NCI-H748 treated with DMSO at 0.1 percent for 48 hours (cell line): ENCODE results near the gene FURIN.
"Not testable (repeated sequence)": the region's sequence is repeated elsewhere in the genome, so short reads cannot be mapped to it uniquely, and the experiment has no call there.

Experiments used
- DNase-seq: peaks from one replicate; lab custom pipeline; 2025; lab: John Stamatoyannopoulos, UW

Gene FURIN

DNA sequence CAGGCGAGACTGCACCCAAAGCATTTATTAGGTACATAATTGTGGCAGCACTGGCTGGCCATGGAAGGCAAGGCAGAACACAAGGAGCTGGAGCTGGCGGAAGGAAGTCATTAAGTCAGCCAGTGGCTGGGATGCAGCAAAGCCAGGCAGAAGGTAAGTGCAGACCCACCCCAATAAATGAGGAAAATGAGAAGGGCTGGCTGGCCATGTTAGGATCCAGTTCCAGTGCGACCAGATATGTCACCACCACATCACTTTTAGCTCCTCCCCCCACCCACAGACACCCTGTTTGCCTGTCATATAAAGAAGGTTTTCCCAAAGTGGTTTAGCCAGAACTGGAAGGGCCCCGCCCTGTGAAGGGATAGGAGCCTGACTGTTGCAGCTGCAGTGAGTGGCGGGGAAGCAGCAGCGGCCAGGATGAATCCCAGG is at the start of gene FURIN:
FURIN (plus strand) TSS at position 328 of the 429 bp plus-strand sequence. CDS start 7,153 bp downstream, outside the sequence.
- DNase-seq = no peak

DNA sequence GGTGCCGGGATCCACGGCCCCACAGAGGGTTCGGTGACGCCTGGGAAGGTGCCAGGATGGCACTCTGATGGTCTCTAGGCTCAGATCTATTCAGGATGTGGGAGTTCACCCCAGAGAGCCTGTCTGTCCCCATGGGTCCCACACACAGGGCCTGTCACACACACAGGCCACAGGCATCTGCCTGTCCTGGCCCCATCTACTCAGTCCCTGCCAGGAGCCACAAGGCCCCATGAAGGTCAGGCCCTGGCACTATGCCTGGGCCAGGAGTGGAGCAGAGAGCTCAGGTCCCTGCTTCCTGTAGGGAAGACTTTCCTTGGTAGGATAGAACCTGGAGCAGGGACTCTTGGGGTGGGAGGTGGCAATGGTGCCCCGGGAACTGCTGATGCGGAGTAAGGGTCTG is 49.0 kb upstream of the FURIN start:
- DNase-seq = no peak

DNA sequence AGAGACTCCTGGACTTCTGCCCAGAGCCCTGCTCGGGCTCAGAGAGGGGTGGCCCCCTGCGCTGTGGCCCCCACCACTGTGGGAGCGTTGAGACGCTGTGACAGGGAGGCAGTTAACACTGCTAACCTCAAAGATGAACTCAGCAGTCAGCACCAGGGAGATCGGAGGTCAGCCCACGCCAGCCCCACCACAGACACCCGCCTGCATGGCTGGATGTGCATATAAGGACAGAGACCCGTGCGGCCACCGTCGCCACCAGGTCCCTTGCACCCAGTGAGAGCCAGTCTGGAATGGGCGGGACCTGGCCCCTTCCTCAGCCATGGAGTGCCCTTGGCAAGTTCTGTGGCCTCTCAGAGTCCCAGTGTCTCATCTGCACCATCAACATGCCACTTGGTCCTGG is 48.5 kb upstream of the FURIN start:
- DNase-seq = no peak

DNA sequence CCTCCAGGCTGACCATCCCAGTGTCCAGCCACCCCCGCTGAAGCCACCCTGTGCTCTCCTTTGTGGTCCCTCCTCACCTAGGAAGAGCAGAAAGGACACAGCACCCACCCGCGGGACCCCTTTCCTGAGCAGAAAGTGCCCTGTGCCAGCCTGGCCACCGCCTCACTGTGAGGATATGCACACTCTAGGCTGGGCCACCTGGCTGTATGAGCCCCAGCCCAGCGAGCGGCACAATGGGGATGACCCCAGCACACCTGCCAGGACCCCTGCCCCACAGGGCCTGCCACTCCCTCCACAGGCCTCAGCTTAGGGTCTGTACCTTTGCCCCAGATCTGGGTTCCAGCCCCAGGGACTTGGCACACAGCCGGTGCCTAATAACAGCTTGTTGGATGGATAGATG is 47.9 kb upstream of the FURIN start:
- no peak for DNase-seq

DNA sequence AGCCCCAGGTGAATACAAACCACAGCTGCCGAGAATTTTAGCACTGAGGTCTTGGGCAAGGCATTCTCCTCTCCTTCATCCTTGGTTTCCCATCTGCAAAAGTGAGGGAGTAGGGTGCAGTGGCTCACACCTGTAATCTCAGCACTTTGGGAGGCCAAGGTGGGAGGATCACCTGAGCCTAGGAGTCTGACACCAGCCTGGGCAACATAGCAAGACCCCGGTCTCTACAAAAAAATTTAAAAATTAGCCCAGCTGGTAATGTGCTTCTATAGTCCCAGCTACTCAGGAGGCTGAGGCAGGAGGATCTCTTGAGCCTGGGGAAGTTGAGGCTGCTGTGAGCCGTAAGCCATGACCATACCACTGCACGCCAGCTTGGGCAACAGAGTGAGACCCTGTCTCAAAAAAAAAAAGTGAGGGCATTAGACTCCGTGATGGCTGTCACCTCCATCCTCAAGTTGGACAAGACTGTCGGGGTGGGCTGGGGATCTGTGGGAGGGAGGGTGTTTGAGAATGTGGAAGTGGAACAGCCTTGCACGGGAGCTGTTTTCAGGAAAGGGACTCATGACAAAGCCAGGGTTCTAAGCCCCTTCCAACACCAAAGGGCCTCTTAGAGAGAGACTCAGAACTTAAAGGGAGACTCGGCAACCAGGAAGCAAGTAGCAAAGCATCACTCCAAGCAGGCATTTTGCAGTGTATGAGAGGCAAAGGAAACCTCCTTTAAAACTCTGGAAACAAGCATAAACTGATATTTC is 46.0 kb upstream of the FURIN start:
- DNase-seq = no peak

DNA sequence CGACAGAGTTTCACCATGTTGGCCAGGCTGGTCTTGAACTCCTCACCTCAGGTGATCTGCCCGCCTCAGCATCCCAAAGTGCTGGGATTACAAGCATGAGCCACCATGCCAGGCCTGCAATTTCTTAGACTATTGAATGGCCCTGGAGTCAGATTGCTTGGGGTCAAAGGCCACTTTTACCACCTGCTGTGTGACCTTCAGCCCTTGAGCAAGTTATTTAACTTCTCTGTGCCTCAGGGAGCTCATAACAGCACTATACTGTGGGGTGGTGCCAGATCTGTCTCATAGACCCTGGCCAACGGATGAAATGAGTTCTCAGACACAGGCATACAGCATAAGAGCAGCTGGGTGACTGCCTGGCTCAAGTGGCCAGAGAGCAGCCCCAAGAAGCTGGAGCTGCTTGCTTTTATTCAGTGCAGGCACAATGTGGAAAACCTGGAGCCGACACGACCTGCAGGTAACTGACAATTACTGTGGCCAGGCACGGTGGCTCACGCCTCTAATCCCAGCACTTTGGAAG is 44.9 kb upstream of the FURIN start:
- DNase-seq = no peak

DNA sequence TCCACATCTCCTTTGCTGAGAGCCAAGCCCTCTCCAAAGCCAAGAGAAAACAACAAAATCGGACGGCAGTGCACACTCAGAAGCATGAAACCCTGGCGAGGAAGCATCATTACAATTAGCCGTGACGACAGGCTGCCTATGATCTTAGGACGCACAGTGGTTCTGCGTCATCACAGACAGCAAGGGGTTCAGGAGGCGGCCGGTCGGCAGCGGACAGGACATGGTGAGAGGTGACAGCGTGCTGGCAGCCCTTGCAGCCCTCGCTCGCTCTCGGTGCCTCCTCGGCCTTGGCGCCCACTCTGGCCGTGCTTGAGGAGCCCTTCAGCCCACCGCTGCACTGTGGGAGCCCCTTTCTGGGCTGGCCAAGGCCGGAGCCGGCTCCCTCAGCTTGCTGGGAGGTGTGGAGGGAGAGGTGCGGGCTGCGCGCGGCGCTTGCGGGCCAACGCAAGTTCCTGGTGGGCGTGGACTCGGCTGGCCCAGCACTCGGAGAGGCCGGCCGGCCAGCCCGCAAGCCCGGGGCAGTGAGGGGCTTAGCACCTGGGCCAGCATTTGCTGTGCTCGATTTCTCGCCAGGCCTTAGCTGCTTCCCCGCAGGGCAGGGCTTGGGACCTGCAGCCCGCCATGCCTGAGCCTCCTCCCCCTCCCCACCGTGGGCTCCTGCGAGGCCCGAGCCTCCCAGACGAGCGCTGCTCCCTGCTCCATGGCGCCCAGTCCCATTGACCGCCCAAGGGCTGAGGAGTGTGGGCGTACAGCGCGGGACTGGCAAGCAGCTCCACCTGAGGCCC is 43.1 kb upstream of the FURIN start:
- not testable (repeated sequence) for DNase-seq

DNA sequence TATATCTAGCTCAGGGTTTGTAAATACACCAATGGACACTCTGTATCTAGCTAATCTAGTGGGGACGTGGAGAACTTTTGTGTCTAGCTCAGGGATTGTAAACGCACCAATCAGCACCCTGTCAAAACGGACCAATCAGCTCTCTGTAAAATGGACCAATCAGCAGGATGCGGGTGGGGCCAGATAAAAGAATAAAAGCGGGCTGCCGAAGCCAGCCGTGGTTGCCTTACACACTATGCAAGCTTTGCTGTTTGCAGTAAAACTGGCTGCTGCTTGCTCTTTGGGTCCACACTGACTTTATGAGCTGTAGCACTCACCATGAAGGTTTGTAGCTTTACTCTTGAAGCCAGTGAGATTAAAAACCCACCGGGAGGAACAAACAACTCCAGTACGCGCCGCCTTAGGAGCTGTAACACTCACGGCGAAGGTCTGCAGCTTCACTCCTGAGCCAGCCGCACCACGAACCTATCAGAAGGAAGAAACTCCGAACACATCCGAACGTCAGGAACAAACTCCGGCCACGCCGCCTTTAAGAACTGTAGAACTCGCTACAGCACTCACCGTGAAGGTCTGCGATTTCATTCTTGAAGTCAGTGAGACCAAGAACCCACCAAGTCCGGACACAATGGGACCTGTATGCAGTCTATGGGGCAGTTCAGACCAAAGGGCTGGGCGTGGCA is 42.0 kb upstream of the FURIN start:
- DNase-seq = not testable (repeated sequence)

DNA sequence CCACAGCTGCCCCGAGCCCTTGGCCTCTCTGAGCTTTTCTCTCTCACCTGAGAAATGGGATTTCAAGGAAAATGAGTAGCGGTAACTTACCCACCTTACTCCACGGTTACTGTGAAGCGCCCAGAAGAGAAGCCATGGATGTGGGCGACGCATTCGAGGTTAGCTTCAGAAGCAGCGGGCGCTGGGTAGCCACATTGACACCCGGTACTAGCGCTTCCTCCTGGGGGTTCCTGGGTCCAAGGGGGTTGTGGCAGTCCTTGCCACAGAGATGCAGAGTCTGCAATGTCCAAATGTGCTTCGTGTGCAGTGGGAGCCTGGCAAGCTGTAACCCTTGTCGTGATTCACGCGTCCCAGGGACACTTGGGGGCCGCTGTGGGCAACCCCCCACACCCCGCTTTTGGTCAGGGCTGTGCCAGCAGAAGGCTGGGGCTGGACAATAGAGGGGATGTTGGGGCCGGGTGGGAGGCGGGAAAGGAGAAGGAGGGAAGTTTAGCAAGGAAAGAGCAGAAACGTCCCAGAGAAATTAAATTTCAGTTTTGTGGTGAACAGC is 41.4 kb upstream of the FURIN start:
- DNase-seq = no peak

DNA sequence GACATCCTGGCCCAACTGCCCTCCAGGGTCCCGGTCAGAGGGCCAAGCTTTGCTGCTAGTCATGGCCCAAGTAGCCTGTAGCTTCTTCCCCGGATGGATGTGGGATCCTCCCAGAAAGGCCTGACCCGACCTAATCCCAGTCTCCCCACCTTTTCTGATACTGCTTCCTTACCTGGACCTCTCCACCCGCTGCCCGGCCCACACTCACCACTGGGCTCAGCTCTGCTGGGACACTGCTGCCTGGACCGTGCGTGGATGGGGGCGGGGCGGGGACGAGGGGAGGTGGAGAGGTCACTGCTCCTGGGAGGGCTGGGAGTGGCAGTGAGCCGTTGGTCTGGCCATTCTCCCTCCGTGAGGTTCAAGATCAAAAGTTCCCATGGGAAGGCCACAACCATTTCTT is 40.3 kb upstream of the FURIN start:
- no peak for DNase-seq

DNA sequence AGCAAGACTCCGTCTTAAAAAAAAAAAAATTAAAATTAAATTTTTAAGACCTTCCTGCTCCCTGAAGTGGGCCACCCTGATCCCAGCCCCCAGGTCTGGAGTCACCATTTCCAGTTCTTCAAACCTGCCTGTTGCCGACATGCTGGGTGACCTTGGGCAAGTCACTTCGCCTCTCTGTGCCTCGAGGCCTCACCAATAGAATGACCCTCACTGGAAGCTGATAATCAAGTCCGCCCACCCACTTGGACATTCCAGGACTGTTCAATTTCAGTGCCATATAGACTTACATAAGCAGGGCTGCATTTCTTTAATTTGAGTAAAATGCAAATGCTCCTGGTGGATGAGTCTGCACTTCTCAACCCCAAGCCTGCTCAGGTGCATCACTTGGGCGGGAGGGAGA is 39.3 kb upstream of the FURIN start:
- DNase-seq = no peak

DNA sequence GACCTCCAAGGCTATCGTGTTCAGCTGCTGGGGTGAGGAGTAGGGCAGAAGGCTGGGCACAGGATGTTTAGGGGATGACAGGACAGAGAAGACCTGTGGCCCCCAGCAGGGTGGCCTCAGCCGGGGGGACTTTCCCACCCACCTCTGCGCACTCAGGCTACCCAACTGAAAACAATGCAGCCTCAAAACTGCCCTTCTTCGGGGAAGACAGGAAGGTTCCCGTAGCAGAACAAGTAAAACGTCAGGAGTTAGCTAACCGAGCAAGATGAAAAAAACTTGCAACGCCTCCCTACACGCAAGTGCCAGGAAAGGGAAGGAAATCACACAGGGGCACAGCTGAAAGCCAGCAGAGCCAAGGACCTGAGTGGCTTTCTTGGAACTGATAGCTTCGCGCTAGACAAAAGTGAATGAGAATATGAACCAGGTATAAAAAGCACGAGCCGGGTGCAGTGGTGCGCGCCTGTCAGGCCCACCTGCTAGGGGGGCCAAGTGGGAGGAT is 38.4 kb upstream of the FURIN start:
- no peak for DNase-seq

DNA sequence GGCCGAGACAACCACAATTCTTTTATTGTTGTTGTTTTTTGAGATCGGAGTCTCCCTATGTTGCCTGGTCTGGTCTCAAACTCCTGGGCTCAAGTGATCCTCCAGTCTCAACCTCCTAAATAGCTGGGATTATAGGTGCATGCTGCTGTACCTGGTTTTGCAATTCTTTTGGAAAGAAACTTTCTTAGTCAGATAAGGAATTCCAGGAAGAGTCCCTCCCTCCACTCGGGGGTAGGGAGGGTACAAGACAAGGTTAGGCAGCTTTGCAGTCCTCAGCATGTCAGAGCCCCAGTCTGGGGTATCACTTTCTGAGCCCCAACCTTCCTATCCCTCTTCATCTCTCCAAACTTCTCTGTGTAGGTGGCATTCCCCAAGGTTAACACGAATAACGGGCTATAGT is 33.8 kb upstream of the FURIN start:
- DNase-seq = no peak

DNA sequence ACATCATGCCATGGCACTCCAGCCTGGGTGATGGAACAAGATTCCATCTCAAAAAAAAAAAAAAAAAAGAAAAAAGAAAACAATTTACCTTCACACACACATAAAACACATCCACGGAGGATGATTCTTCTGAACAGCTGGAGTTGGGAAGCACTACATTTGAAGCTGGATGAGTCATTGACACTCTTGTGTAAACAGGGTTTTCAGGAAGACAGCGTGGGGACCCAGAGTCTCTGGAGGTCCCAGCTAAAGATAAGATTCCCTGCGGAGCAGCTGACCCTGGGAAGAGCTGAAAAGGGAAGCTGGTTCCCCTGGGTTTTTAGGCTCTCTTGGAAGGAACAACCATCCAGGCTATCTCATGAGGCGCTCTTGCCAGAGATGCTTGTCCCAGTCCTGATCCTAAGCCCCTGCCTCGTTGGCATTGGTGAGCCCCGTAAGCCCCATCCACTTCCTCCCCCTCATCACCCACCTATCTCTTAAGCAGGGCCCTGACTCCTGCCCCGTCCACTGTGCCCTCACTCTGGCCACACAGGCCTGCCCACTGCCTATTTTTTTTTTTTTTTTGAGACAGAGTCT is 32.0 kb upstream of the FURIN start:
- no peak for DNase-seq

DNA sequence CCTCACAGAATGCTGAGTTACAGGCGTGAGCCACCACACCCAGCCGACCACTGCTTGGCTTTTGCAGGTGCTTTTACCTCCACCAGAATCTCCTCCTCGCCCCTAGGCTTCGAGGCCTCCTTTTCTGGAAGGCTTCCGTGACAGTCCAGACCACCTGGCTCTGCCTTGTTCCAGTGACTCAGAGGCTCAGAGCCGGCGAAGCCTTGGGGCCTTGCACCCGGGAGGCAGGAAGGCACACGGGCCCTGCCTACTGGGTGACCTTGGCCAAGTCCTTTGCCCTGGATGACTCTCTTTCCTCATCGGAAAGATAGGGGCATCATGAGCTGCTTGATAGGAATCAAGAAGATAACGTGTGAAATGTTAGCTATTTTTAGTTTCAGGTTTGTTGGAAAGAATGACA is 31.3 kb upstream of the FURIN start:
- no peak for DNase-seq

DNA sequence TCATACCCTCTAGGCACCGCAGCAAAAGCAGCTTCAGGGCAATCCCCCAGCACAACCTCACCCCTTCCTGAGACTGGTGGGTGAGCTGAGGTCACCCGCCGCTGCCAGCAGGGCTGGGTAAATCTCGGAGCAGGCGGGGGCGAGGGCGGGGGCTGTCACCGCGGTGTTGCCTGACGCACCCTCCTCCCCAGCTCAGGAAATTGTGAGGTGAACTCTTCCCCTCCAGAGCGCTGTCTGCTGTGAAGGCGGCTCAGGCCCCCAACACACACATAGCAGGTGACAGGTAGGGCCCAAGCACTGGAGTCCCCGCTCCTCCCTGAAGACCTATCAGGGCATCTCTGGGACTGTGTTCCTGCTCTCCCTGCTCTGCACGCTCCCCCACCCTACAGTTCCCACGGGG is 30.2 kb upstream of the FURIN start:
- DNase-seq = no peak

DNA sequence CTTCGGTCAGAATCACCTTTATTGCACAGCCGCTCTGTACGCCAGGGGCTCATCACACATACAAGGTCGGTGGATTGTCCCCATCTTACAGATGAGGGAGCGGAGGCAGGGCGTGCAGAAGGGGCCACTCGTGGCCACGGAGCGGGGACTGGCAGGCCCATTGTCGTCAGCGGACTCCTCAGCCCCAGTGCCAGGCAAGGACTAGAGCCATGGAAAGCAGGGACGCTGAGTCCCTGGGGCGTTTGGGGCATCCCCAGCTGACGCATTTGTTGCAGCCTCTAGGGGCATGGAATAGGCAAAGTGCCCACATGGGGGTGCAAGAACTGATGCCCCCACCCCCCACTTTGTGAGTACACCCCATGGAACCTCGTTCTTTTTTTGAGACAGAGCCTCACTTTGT is 29.8 kb upstream of the FURIN start:
- no peak for DNase-seq

DNA sequence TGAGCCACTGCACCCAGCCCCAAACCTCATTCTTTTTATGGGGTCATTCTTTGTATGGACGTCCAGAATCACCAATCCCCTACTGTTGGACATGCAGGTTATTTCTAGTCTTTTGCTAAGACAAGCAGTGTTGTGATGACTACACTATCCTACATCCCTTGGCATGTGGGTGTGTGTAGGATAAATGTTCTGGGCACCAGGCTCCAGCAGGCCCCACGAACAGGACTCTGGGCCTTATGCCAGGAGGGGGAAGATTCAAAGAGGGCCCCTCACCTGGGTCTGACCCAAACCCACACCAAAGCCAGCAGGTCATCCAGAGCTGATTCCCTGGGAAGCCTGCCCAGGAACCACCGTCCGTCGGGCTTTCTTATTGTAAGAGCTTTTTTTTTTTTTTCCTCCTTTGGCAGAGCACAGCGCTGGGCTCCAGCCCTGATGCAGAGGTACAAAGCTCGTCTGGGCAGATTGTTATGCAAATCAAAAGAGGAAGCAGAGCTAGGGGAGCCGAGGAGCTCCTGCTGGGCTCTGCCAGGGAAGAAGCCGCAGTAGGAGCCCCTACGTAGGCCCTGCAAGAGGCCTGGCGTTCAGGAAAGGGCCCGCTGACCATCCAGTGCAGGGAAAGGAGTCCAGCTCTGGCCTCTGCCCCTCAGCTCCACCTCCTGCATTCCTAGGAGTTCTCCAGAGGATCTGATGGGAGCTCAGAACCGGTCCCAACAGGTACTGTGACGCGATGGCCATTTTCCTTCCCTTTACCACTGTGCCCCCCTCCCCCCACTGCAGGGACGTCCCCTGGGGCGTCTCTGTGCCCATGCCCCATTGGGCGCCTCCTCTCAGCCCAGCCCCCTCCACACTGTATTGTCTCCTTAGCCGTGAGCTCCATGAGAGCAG is 29.0 kb upstream of the FURIN start:
- no peak for DNase-seq

DNA sequence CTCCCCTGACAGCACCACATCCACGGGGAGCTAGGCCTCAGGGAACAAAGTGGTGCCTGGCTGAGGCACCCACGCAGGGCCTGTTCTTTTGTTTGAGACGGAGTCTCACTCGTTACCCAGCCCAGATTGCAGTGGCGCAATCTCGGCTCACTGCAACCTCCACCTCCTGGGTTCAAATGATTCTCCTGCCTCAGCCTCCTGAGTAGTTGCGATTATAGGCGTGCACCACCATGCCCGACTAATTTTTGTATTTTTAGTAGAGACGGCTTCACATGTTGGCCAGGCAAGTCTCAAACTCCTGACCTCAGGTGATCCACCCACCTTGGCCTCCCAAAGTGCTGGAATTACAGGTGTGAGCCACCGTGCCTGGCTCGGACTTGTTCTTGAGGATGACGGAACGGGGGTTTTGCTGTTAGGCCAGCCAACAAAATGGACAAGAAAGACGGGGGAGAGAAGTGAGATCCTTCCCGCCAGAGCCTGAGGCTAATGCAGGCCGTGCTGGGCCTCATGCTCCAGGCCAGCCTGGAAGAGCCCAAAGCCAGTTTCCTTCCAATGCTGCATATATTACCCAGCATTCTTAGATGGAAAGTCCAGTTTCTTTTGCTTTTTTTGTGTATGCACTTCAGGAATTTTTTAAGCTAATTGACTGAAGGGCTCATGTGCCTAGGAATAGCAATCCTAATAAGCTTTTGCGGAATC is 28.1 kb upstream of the FURIN start:
- no peak for DNase-seq

DNA sequence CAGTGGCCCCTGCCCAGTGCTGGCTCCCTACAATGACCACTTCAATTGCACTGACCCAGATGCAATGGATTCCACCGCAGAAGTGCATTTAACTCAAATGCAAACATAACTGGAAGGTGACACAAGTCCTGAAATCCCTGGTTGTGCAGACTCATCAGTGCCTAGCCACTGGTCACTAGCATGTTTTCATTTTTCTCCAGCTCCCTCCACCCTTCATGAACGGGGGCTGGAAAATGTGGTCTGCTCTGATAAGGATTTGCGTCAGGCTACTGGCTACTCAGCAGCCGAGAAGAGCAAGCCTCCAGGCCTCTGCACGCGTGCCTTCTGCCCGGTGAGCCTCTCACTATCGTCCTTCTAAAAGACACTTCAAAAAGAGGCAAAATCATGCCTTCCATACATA is 27.4 kb upstream of the FURIN start:
- DNase-seq = no peak
